ENCODE results near the gene NUMA1. TPM values are rescaled to one million over a fixed set of nuclear protein-coding genes. Genes with fewer than 3 reads are reported as not detected.

NUMA1 gene
- total RNA-seq, 1 donor from 2014 or later, result 200 TPM

- DNase-seq (ENCODE audit: extremely low read depth, low read depth, low spot score), result no peak
These were observed 21.8 kb upstream of the NUMA1 start for GRCh38 chr11:72102162-72102561.

- DNase-seq (ENCODE audit: extremely low read depth, low read depth, low spot score), result no peak
These were observed 20.1 kb upstream of the NUMA1 start for GRCh38 chr11:72100462-72100861.

- DNase-seq (ENCODE audit: extremely low read depth, low read depth, low spot score), result no peak
These were observed 19.7 kb upstream of the NUMA1 start for GRCh38 chr11:72100009-72100408.

- no peak for DNase-seq (ENCODE audit: extremely low read depth, low read depth, low spot score)
These were observed 18.4 kb upstream of the NUMA1 start for GRCh38 chr11:72098741-72099140.

- no peak for DNase-seq (ENCODE audit: extremely low read depth, low read depth, low spot score)
These were observed 10.9 kb upstream of the NUMA1 start for GRCh38 chr11:72091292-72091691.

GRCh38 chr11:72088076-72088808 lies 7.9 kb upstream of the NUMA1 start:
- no peak for DNase-seq (ENCODE audit: extremely low read depth, low read depth, low spot score)

GRCh38 chr11:72085621-72086351 lies 5.4 kb upstream of the NUMA1 start:
- no peak for DNase-seq (ENCODE audit: extremely low read depth, low read depth, low spot score)

- no peak for DNase-seq (ENCODE audit: extremely low read depth, low read depth, low spot score)
These were observed 4.6 kb upstream of the NUMA1 start for GRCh38 chr11:72084965-72085364.

- no peak for DNase-seq (ENCODE audit: extremely low read depth, low read depth, low spot score)
These were observed 3.7 kb upstream of the NUMA1 start for GRCh38 chr11:72084076-72084475.

- DNase-seq (ENCODE audit: extremely low read depth, low read depth, low spot score), result no peak
These were observed 3.1 kb upstream of the NUMA1 start for GRCh38 chr11:72083414-72083813.

- no peak for DNase-seq (ENCODE audit: extremely low read depth, low read depth, low spot score)
These were observed 1.6 kb upstream of the NUMA1 start for GRCh38 chr11:72081821-72082453.

GRCh38 chr11:72081184-72081644 lies 872 bp upstream of the NUMA1 start:
- DNase-seq (ENCODE audit: extremely low read depth, low read depth, low spot score), result no peak

GRCh38 chr11:72079819-72080325 lies 470 bp downstream of the NUMA1 start:
- no peak for DNase-seq (ENCODE audit: extremely low read depth, low read depth, low spot score)

- no peak for DNase-seq (ENCODE audit: extremely low read depth, low read depth, low spot score)
These were observed 1.9 kb downstream of the NUMA1 start for GRCh38 chr11:72078477-72078876.

- no peak for DNase-seq (ENCODE audit: extremely low read depth, low read depth, low spot score)
These were observed 4.6 kb downstream of the NUMA1 start for GRCh38 chr11:72075756-72076155.

- no peak for DNase-seq (ENCODE audit: extremely low read depth, low read depth, low spot score)
These were observed 5.2 kb downstream of the NUMA1 start for GRCh38 chr11:72075109-72075508.

GRCh38 chr11:72072348-72072747 lies 8.0 kb downstream of the NUMA1 start:
- DNase-seq (ENCODE audit: extremely low read depth, low read depth, low spot score), result no peak

GRCh38 chr11:72070491-72070890 lies 9.9 kb downstream of the NUMA1 start:
- DNase-seq (ENCODE audit: extremely low read depth, low read depth, low spot score), result no peak

- DNase-seq (ENCODE audit: extremely low read depth, low read depth, low spot score), result no peak
These were observed 10.5 kb downstream of the NUMA1 start for GRCh38 chr11:72069787-72070251.

- DNase-seq (ENCODE audit: extremely low read depth, low read depth, low spot score), result no peak
These were observed 11.1 kb downstream of the NUMA1 start for GRCh38 chr11:72069200-72069599.

- no peak for DNase-seq (ENCODE audit: extremely low read depth, low read depth, low spot score)
These were observed 12.7 kb downstream of the NUMA1 start for GRCh38 chr11:72067676-72068075.
